Smooth muscle cell (in vitro differentiated cells): ENCODE measurements around the gene POMGNT2. TPM values are rescaled to one million over a fixed set of nuclear protein-coding genes. Genes with fewer than 3 reads are reported as not detected.

ENCODE experiments used
- DNase-seq: peaks from one replicate; lab custom pipeline; 2025; ENCODE audit not compliant: unreplicated experiment; lab: John Stamatoyannopoulos, UW
- H2AFZ ChIP-seq: fragments of 200-600 bp; sonication (generic); 2 replicates; pipeline ENCODE4 v1.6.0; 2016; ENCODE audit warnings: antibody characterized with exemption, low read depth, mild to moderate bottlenecking
- H3F3A ChIP-seq: fragments of 200-600 bp; sonication (generic); 2 replicates; pipeline ENCODE4 v1.6.0; 2017; ENCODE audit warnings: antibody characterized with exemption, low read depth
- H3K27ac ChIP-seq: fragments of 200-600 bp; sonication (generic); 2 replicates; pipeline ENCODE4 v1.5.1; 2016; ENCODE audit warnings: low read depth, mild to moderate bottlenecking
- H3K27me3 ChIP-seq: fragments of 200-600 bp; sonication (generic); 2 replicates; pipeline ENCODE4 v1.6.1; 2016; ENCODE audit warnings: low read depth, mild to moderate bottlenecking
- H3K36me3 ChIP-seq: fragments of 200-600 bp; sonication (generic); 2 replicates; pipeline ENCODE4 v1.5.1; 2016; ENCODE audit warnings: low read depth
- H3K4me1 ChIP-seq: fragments of 200-600 bp; sonication (generic); 2 replicates; pipeline ENCODE4 v1.5.1; 2016; ENCODE audit warnings: low read depth
- H3K4me2 ChIP-seq: fragments of 200-600 bp; sonication (generic); 2 replicates; pipeline ENCODE4 v1.6.0; 2016; ENCODE audit warnings: mild to moderate bottlenecking
- H3K4me3 ChIP-seq: fragments of 200-600 bp; sonication (generic); 2 replicates; pipeline ENCODE4 v1.5.1; 2016; ENCODE audit warnings: mild to moderate bottlenecking
- H3K79me2 ChIP-seq: fragments of 200-600 bp; sonication (generic); 2 replicates; pipeline ENCODE4 v1.6.0; 2016; ENCODE audit warnings: low read depth, mild to moderate bottlenecking
- H3K9ac ChIP-seq: fragments of 200-600 bp; sonication (generic); 2 replicates; pipeline ENCODE4 v1.6.0; 2016; ENCODE audit warnings: low read depth
- H3K9me3 ChIP-seq: fragments of 200-600 bp; sonication (generic); replicated peaks from 2 replicates; pipeline ENCODE4 v1.5.1; 2016; ENCODE audit warnings: low read depth
- H4K20me1 ChIP-seq: fragments of 200-600 bp; sonication (generic); 2 replicates; pipeline ENCODE4 v1.6.0; 2016; ENCODE audit warnings: low read depth
- WGBS: methylation state at CpG from one replicate; pipeline ENCODE4 v1.1.7; 2016; ENCODE audit warnings: low lambda C conversion rate; 5-methylcytosine and 5-hydroxymethylcytosine counted together
- polyA plus RNA-seq: library from polyadenylated mRNA; unstranded; fragments of >200 nt; fragmentation: Nextera tagmentation; extraction: Ambion mirVana; gene quantifications from 2 replicates; pipeline ENCODE4 v1.2.1, GENCODE V29; 2016
- total RNA-seq: library from RNA; depleted of rRNA; stranded (reverse); fragments of >200 nt; gene quantifications from 2 replicates; pipeline ENCODE4 v1.2.3, GENCODE V29; 2014
- TF ChIP-seq, protein P1 (sequence below): fragments of 200-600 bp; sonication (generic); IDR thresholded peaks from 2 replicates; pipeline ENCODE4 v1.5.1; 2017; ENCODE audit warnings: borderline replicate concordance, mild to moderate bottlenecking, antibody characterized with exemption; ENCODE audit not compliant: insufficient read depth, poor library complexity, severe bottlenecking

Gene POMGNT2
- total and polyA plus RNA-seq, 2 experiments from 2014 or later: 9.3 to 14.1 TPM

DNA sequence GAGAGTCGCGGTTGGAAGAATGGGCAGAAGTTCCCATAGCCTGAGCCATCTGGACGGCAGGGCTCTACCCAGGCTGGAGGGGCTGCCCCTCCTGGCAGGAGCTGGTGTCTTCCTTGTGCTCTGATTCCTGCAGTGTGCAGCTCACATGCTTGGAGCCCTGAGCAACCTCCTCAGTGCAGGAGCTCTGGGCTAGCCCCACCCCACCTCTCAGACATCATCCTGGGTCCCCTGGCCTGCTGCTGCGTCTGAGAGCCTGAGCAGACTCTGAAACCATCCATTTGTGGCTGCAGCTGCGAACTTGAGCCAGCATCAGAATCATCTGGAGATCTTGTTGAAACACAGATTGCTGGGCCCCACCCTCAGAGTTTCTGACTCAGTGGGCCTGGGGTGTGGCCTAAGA lies 42.8 kb downstream of the POMGNT2 start:
- H2AFZ ChIP-seq: no peak overlapping the region
- H3K4me3 ChIP-seq: no peak overlapping the region
- H3K27ac ChIP-seq: no peak overlapping the region
- no peaks in the 10 kb centered on the region for H3K36me3 ChIP-seq
- no peaks in the 10 kb centered on the region for H3K79me2 ChIP-seq
- TF ChIP-seq, protein P1, sequence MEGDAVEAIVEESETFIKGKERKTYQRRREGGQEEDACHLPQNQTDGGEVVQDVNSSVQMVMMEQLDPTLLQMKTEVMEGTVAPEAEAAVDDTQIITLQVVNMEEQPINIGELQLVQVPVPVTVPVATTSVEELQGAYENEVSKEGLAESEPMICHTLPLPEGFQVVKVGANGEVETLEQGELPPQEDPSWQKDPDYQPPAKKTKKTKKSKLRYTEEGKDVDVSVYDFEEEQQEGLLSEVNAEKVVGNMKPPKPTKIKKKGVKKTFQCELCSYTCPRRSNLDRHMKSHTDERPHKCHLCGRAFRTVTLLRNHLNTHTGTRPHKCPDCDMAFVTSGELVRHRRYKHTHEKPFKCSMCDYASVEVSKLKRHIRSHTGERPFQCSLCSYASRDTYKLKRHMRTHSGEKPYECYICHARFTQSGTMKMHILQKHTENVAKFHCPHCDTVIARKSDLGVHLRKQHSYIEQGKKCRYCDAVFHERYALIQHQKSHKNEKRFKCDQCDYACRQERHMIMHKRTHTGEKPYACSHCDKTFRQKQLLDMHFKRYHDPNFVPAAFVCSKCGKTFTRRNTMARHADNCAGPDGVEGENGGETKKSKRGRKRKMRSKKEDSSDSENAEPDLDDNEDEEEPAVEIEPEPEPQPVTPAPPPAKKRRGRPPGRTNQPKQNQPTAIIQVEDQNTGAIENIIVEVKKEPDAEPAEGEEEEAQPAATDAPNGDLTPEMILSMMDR: no peak
- H3F3A ChIP-seq: no peaks in the 10 kb centered on the region
- H3K9ac ChIP-seq: no peak overlapping the region
- no peaks in the 10 kb centered on the region for H3K4me1 ChIP-seq
- no peak for DNase-seq
- WGBS: 72% methylated on average over 5 of the region's 5 CpGs
- no peaks in the 10 kb centered on the region for H3K27me3 ChIP-seq
- H3K9me3 ChIP-seq: no peaks in the 10 kb centered on the region
- no peak overlapping the region for H3K4me2 ChIP-seq
- H4K20me1 ChIP-seq: no peaks in the 10 kb centered on the region

- Histone ChIP-seq H3K9ac (no peak overlapping the region), H3K36me3 (no peaks in the 10 kb centered on the region), H4K20me1 (no peaks in the 10 kb centered on the region), H3K4me1 (no peaks in the 10 kb centered on the region), H3K9me3 (no peaks in the 10 kb centered on the region), H3K27me3 (no peaks in the 10 kb centered on the region), H3K79me2 (no peaks in the 10 kb centered on the region), H3K4me2 (no peak overlapping the region), H2AFZ (no peak overlapping the region), H3F3A (no peaks in the 10 kb centered on the region), H3K4me3 (no peak overlapping the region), H3K27ac (no peak overlapping the region)
- whole genome bisulfite sequencing: 44% methylated on average over 8 of the region's 8 CpGs
- TF ChIP-seq, protein P1: no peak
- DNase-seq: no peak
Measured at GRCh38 chr3:43062564-43063040, 43.3 kb downstream of the POMGNT2 start.

DNA sequence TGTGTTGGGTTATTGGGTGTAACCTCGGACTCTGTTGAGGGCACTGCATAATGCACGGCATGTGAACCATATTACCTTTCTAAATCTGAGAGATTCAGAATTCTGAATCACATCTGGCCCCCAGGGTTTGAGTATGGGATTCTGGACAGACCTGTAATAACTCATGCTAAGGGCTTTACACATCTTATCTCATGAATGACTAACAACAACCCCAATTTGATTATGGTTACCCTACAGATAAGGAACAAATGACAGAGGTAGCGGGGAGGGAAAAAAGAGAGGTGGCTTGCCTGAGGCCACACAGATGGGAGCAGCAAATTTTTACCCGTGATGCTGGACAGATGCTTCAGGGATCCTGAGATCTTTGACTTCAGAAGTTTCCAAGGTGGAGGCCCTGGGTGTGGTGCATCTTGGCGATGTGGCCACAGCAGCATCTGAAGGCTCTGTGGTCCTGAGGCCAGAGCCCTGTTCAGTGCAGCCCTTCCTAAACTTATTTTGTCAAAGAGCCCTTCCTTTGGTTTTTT lies 43.8 kb downstream of the POMGNT2 start:
- Histone ChIP-seq H3K36me3 (no peaks in the 10 kb centered on the region), H3K4me1 (no peaks in the 10 kb centered on the region), H3K27ac (no peak overlapping the region), H3K27me3 (peaks cover 5% of the 10 kb centered on the region), H3K9me3 (no peaks in the 10 kb centered on the region), H3K79me2 (no peaks in the 10 kb centered on the region), H4K20me1 (no peaks in the 10 kb centered on the region), H3K4me2 (no peak overlapping the region), H3K9ac (no peak overlapping the region), H3F3A (no peaks in the 10 kb centered on the region), H2AFZ (no peak overlapping the region), H3K4me3 (no peak overlapping the region)
- DNase-seq: no peak
- TF ChIP-seq, protein P1: no peak
- WGBS: 79% methylated on average over 5 of the region's 5 CpGs
